Endothelial cell (in vitro differentiated cells): ENCODE data around the gene UFC1. TPM values are rescaled to one million over a fixed set of nuclear protein-coding genes. Genes with fewer than 3 reads are reported as not detected.

Experiments used
- DNase-seq: peaks from one replicate; pipeline ENCODE4 v3.0.0; 2021; ENCODE audit warnings: low spot score
- H3K27ac Mint-ChIP-seq: one replicate; pipeline ENCODE4 v1.8.0; 2021; ENCODE audit warnings: mixed read lengths, inconsistent platforms; ENCODE audit not compliant: unreplicated experiment
- H3K27me3 Mint-ChIP-seq: one replicate; pipeline ENCODE4 v1.8.0; 2021; ENCODE audit warnings: mild to moderate bottlenecking, moderate library complexity, mixed read lengths, inconsistent platforms; ENCODE audit not compliant: unreplicated experiment
- H3K36me3 Mint-ChIP-seq: one replicate; pipeline ENCODE4 v1.8.0; 2021; ENCODE audit warnings: mild to moderate bottlenecking, low read depth, mixed read lengths, inconsistent platforms; ENCODE audit not compliant: unreplicated experiment
- H3K4me1 Mint-ChIP-seq: one replicate; pipeline ENCODE4 v1.8.0; 2021; ENCODE audit warnings: mild to moderate bottlenecking, mixed read lengths, inconsistent platforms; ENCODE audit not compliant: unreplicated experiment
- H3K4me3 Mint-ChIP-seq: one replicate; pipeline ENCODE4 v1.8.0; 2021; ENCODE audit warnings: mild to moderate bottlenecking, mixed read lengths, inconsistent platforms; ENCODE audit not compliant: unreplicated experiment
- H3K9me3 Mint-ChIP-seq: one replicate; pipeline ENCODE4 v1.8.0; 2021; ENCODE audit warnings: mixed read lengths, inconsistent platforms; ENCODE audit not compliant: unreplicated experiment
- total RNA-seq: library from RNA; stranded (reverse); fragmentation: NEBNext Ultra II Directional; extraction: Animal tissue kit (Norgen Biotek cat#: 25700); gene quantifications from one replicate; pipeline ENCODE4 v1.2.1, GENCODE V29; 2021; ENCODE audit not compliant: unreplicated experiment
- TF ChIP-seq, protein P1 (sequence below): fragments of 200-600 bp; sonication (generic); IDR thresholded peaks from one replicate; pipeline ENCODE4 v1.5.0; 2021; ENCODE audit warnings: antibody characterized with exemption; ENCODE audit not compliant: unreplicated experiment

Gene UFC1
- total RNA-seq, 1 donor from 2014 or later: 124 TPM

DNA sequence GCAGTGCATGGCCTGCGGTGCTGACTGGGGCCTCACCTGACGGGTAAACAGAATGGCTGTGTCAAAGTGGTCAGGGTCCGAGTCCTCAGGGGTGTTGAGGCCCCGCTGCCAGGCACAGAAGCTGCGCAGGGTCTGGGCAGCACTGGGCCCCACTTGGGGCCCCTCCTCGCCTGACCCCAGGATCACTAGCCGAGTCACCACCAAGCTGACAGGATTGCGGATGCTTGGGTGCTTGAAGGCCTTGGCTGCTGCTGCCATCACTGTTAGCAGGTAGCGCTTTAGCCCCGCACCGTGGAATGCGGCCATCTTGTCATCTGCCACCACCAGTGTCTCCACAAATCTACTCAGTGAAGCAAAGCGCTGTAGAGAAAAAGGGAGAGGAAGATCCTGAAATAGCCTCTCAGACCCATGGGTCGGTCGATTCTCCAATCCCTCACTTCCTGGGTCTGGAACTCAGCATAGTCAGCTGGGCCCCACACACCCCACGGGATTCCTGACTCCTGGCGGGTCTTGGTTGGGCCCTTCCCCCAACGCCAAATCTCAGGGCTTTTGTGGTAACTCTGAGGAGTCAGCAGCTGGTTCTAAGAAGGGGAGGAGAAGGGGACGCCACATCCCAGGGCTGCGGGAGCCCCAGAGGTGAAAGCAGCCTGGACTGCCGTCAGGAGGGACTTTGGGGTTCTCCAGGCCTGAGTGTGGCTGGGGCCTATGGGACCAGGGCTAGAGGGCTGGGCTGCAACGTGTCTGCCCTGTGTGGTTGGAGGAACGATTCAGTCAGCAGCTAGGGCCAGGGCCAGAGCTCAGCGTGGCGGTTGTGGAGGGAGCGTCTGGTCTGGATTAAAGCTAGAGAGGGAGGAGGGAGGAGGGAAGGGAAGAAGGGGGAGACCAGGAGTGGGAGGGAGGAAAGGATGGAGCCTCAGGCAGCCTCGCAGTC is 43.0 kb downstream of the UFC1 start:
- Mint-ChIP-seq H3K36me3 (peaks cover 23% of the 10 kb centered on the region), H3K4me3 (peak overlapping the region; percentile 90)
- DNase-seq: no peak

DNA sequence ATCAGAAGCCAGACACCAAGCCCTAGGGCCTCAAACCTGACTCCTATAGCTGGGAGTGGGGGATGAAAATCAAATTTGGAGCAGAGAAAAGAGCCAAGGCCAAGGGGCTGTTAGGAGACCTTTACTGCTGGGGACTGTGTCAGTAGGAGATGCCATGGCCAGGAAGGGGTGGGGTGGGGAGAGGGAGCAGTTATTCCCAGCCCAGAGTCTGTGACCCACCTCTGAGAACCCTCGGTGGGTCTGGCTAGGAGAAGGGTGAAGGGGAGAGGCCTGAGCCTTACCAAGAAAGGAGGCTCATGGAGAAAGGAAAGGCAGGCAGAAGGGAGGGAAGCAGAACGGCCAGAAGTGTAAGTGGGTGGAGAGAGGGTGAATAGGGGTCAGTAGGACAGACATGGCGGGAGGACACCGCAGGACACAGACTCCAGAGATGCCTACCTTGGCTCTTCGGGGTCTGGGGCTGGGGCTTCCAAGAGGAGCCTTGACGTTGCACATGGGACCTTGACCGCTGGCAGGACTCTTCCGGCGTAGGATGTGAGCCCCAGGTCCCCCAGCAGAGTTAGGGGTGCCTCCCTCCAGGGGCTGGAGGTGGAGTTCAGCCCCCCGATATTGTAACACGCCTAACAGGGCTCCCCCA is 43.9 kb downstream of the UFC1 start:
- peaks cover 14% of the 10 kb centered on the region for H3K36me3 Mint-ChIP-seq
- no peak for DNase-seq
- TF ChIP-seq, protein P1, sequence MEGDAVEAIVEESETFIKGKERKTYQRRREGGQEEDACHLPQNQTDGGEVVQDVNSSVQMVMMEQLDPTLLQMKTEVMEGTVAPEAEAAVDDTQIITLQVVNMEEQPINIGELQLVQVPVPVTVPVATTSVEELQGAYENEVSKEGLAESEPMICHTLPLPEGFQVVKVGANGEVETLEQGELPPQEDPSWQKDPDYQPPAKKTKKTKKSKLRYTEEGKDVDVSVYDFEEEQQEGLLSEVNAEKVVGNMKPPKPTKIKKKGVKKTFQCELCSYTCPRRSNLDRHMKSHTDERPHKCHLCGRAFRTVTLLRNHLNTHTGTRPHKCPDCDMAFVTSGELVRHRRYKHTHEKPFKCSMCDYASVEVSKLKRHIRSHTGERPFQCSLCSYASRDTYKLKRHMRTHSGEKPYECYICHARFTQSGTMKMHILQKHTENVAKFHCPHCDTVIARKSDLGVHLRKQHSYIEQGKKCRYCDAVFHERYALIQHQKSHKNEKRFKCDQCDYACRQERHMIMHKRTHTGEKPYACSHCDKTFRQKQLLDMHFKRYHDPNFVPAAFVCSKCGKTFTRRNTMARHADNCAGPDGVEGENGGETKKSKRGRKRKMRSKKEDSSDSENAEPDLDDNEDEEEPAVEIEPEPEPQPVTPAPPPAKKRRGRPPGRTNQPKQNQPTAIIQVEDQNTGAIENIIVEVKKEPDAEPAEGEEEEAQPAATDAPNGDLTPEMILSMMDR: no peak
- peak overlapping the region; percentile 78 for H3K27ac Mint-ChIP-seq
- H3K4me3 Mint-ChIP-seq: peak overlapping the region; percentile 90
- H3K27me3 Mint-ChIP-seq: peaks cover 13% of the 10 kb centered on the region
- no peaks in the 10 kb centered on the region for H3K9me3 Mint-ChIP-seq
- H3K4me1 Mint-ChIP-seq: peaks cover 80% of the 10 kb centered on the region

More for the DNA sequence above, 43.0 kb downstream of the UFC1 start:
- TF ChIP-seq, protein P1: no peak
- Mint-ChIP-seq H3K27ac (no peak overlapping the region), H3K27me3 (peaks cover 15% of the 10 kb centered on the region), H3K4me1 (peaks cover 85% of the 10 kb centered on the region), H3K9me3 (no peaks in the 10 kb centered on the region)

DNA sequence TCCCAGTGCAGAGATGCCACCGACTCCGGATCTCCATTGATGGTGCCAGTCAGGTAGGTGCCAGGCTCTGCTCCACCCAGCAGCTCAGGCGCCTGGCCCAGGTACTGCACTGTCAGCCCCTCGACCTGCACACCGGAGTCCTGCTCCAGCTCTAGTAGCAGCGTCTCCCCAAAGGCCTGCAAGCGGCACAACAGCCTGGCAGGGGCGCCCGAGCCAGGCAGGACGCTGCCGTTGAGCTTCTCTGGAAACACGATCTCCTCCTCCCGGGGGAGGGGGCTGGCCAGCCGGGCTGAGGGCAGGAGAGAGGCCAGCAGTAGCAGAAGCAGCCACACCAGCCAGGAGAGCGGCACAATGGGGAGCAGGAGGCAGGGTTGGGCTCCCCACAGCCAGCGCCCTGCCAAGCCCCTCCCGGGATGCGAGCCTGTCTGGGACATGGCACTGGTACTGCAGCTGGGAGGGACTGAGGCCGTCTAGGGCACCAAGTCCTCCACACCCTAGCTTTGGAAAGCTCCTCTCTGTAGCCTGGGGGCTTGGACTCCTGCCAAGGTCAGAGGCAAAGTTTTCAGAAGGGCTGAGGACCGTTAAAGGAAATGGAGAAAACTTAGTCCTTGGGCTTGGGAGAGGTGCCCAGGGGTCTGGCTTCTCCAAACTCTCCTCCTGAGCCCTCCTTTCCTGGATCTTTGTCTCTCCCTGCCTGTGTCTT is 44.6 kb downstream of the UFC1 start:
- H3K4me3 Mint-ChIP-seq: peak overlapping the region; percentile 92
- H3K27ac Mint-ChIP-seq: peak overlapping the region; percentile 98
- peak; percentile 56 for DNase-seq
- H3K4me1 Mint-ChIP-seq: peaks cover 77% of the 10 kb centered on the region
- TF ChIP-seq, protein P1: no peak
- H3K36me3 Mint-ChIP-seq: peaks cover 9% of the 10 kb centered on the region
- H3K9me3 Mint-ChIP-seq: no peaks in the 10 kb centered on the region
- H3K27me3 Mint-ChIP-seq: peaks cover 13% of the 10 kb centered on the region

GRCh38 chr1:161198897-161199431 is 45.2 kb downstream of the UFC1 start, which contains the start of gene ADAMTS4:
ADAMTS4 (minus strand) TSS chr1:161199054; CDS start chr1:161198627, 427 bp downstream.
- peaks cover 78% of the 10 kb centered on the region for H3K4me1 Mint-ChIP-seq
- TF ChIP-seq, protein P1: no peak
- H3K4me3 Mint-ChIP-seq: peak within 1 kb of the TSS; percentile 92
- H3K36me3 Mint-ChIP-seq: peaks cover 12% of the 10 kb centered on the region
- peaks cover 13% of the 10 kb centered on the region for H3K27me3 Mint-ChIP-seq
- peak within 1 kb of the TSS; percentile 98 for H3K27ac Mint-ChIP-seq
- no peaks in the 10 kb centered on the region for H3K9me3 Mint-ChIP-seq
- no peak for DNase-seq
